C4-2B (cell line): ENCODE results near the gene KLF4.
A peak's percentile ranks its signal among the peaks of the same experiment; 100 is the strongest.

Source experiments
- H3K27ac ChIP-seq: fragments of 450-650 bp; 2 replicates; pipeline ENCODE4 v1.5.1; 2017
- ZFX ChIP-seq: fragments of 450-650 bp; IDR thresholded peaks from 2 replicates; pipeline ENCODE4 v1.6.1; 2017
- TF ChIP-seq, protein P1 (sequence below): fragments of 450-650 bp; conservative IDR thresholded peaks from 2 replicates; pipeline ENCODE4 v1.5.1; 2017; ENCODE audit warnings: mild to moderate bottlenecking

The KLF4 gene

DNA sequence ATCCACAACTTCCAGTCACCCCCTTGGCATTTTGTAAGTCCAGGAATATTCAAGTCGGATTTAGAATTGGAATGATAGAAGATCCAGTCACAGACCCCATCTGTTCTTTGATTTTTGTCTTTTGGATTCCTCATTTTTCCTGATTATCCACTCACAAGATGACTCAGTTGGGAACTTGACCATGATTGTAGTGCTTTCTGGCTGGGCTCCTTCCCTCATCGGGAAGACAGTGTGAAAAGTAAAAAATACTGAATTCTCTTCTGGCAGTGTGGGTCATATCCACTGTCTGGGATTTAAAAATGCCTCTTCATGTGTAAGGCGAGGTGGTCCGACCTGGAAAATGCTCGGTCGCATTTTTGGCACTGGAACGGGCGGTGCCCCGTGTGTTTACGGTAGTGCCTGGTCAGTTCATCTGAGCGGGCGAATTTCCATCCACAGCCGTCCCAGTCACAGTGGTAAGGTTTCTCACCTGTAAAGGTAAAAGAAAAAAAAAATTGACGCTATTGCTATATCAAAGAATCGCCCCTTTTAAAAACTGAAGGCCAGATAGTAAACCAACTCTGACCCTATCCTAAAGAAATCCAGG lies 4.0 kb downstream of the KLF4 start:
- no peak overlapping the region for H3K27ac ChIP-seq
- TF ChIP-seq, protein P1, sequence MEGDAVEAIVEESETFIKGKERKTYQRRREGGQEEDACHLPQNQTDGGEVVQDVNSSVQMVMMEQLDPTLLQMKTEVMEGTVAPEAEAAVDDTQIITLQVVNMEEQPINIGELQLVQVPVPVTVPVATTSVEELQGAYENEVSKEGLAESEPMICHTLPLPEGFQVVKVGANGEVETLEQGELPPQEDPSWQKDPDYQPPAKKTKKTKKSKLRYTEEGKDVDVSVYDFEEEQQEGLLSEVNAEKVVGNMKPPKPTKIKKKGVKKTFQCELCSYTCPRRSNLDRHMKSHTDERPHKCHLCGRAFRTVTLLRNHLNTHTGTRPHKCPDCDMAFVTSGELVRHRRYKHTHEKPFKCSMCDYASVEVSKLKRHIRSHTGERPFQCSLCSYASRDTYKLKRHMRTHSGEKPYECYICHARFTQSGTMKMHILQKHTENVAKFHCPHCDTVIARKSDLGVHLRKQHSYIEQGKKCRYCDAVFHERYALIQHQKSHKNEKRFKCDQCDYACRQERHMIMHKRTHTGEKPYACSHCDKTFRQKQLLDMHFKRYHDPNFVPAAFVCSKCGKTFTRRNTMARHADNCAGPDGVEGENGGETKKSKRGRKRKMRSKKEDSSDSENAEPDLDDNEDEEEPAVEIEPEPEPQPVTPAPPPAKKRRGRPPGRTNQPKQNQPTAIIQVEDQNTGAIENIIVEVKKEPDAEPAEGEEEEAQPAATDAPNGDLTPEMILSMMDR: no peak
- TF ChIP-seq ZFX: no peak

DNA sequence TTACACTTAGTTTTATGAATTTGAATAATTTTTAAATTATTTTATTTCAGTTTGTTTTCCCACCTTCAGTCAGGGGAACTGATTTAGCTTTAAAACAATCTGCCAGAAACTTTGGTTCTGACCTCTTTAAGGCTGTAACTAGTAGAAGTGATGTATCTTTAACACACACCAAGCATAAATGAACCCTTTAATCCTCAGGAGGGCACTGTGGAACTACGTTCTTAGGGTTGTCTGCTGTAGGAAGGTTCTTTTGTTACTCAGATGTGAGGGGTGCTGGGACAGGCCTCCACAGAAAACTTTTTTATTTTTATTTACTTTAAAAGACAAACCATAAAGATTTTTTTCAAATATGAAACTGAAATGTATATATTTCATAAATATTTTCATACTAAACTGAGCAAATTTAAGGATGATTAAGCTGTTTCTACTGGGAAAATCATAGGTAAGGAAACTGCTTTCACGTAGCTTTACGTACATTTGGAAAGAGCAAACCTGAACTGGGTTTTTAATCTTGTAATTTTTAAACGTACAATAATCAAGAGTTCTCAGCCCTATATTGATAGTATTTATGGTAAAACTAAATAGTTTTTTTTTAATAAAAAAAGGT lies 5.3 kb downstream of the KLF4 start:
- no peak for TF ChIP-seq ZFX
- TF ChIP-seq, protein P1: peak; percentile 82
- no peak overlapping the region for H3K27ac ChIP-seq

DNA sequence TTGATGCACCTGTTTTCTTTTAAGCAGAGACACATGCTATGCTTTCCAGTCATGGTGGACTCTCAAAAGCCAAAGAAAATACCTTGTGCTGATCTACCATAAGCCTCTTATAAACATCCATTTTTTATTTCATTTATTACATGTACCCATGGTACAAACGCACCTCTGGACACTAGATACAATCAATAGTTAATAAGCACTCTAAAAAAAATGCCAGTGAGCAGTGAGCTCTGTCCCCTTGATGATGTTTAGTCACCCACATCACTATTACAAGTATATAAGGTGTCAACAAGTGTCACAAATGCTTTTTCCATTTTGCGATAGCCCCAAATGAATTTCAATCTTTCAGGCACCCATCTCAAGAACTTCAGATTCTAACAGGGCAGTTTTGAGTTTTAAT lies 5.9 kb downstream of the KLF4 start:
- no peak overlapping the region for H3K27ac ChIP-seq
- TF ChIP-seq, protein P1: no peak
- TF ChIP-seq ZFX: no peak

DNA sequence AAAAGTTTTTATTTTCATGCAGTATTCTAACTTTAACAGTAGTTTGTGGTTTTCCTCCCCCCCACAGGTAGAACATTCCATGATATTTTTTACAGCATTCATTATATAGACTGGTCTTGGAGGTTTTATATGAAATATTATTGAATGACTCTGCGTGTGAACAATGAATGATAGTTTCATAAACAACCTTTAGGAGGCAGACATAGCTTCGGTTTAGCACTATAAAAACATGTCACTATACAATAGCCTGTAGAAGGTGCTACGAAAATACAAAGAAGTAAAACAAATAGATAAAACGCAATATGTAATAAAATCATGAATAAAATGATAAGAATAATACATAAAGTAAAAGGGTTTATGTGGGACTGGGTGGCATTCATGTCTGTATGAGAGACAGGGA lies 8.5 kb downstream of the KLF4 start:
- H3K27ac ChIP-seq: no peak overlapping the region
- TF ChIP-seq ZFX: no peak
- TF ChIP-seq, protein P1: peak; percentile 62

DNA sequence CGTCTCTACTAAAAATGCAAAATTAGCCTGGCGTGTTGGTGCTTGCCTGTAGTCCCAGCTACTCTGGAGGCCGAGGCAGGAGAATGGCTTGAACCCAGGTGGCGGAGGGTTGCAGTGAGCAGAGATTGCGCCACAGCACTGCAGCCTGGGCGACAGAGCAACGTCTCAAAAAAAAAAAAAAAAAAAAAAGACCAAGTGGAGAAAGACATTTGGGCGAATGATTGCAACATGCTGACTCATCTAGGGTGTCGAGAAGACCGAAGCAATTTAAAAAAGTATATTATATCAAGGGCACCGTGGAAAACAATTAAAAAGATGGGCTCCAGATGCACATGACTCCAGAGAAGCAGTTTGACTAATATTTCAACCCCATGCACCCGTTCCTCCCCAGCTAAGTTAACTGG lies 9.2 kb downstream of the KLF4 start:
- TF ChIP-seq ZFX: no peak
- TF ChIP-seq, protein P1: no peak
- peak overlapping the region; percentile 3; the same call in 1 of the 2 replicates for H3K27ac ChIP-seq

DNA sequence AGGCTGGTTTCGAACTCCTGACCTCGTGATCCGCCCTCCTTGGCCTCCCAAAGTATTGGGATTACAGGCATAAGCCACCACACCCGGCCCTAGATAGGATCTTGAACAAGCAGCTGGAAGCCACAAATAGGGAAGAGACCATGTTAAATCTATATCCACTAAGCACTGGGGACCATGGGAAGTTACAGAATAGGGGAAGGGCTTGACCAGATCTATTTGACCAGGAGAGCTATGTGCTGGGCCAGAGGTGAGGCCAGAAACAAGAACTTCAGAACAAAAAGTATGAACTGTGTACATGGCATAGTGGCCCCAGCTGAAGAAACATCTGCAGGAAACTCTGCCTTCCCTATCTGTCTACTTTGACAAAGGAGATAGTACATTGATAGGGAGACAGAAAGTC lies 10.8 kb downstream of the KLF4 start:
- no peak for TF ChIP-seq ZFX
- TF ChIP-seq, protein P1: no peak
- no peak overlapping the region; the same call in 1 of the 2 replicates for H3K27ac ChIP-seq

DNA sequence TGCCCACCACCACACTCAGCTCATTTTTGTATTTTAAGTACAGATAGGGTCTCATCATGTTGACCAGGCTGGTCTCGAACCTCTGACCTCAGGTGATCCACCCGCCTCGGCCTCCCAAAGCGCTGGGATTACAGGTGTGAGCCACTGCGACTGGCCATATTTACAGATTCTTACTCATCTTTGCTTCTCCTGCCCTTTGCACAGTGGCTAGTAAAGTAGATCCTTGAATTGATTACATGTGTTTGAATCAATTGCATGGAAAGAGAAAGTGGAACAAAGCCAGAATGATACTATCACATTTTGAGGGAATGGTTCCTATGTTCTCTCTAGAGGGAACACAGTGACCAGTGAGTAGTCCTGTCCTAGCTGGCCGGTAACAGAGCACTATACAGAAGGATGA lies 15.4 kb downstream of the KLF4 start:
- TF ChIP-seq ZFX: no peak
- TF ChIP-seq, protein P1: no peak

More for the DNA sequence above, 15.4 kb downstream of the KLF4 start:
- H3K27ac ChIP-seq: no peak overlapping the region
